Fibroblast of skin of scalp (primary cell): ENCODE measurements around the gene ARF1.

Source experiments
- DNase-seq: peaks from one replicate; pipeline ENCODE4 v3.0.0-alpha.2; 2013

Gene ARF1

DNA sequence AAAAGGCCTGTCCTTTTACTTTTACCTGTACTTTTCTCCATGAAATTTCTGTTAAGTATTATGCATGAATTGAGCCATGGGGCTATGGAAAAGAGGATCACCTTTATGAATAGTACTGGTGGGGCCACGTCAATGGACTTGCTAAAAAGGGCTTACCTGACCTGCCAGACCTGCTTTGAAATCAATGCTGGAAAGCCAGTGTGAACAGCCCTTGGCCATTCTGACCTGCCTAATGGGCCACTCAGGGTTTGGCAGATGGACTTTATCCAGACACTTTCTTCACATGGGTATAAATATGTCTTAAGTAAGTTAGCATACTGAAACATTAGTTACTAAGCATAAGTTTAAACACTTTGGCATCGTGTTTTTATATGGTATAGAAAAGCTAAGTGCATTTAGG, 49.3 kb downstream of the ARF1 start:
- no peak for DNase-seq

- DNase-seq = no peak
Measured at GRCh38 chr1:228134591-228134990, 52.1 kb downstream of the ARF1 start.

DNA sequence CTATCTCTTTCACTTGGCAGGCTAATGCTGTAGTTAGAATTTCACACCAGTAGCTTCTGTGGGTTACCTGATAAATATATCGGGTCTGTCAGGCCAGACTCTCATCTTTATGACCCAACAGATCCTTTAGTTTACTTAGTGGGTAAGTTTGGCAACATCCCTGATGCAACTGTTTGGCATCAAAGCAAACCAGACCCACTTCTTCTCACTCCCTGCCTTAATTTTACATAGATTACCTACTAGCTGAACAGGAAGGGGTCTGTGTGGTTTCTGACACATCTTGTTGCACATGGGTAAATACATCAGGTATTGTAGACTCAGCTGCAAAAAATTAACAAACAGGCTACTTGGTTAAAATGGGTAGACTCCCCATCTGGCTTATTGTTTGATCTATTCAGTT, 54.4 kb downstream of the ARF1 start:
- no peak for DNase-seq

DNA sequence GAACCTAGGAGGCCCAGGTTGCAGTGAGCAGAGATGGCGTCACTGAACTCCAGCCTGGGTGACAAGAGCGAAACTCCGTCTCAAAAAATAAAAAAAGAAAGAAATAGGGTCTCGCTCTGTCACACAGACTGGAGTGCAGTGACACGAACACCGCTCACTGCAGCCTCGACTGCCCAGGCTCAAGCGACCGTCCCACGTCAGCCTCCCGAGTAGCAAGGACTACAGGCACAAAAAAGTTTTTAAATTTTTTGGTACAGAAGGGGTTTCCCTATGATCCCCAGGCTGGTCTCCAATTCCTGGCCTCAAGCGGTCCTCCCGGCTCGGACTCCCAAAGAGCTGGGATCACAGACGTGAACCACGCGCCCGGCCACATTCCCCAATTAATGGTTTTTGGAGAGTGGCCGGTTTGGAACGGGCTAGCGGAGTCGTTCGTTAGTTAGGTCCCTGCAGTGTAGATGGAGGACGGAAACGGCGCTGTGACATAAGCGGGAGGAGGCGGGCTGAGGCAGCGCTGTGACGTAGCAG, 57.0 kb downstream of the ARF1 start:
- no peak for DNase-seq

GRCh38 chr1:228139931-228140723, 57.6 kb downstream of the ARF1 start, which contains the start of gene GUK1:
GUK1 (plus strand) TSS chr1:228140279; CDS start chr1:228140303, 24 bp downstream.
- DNase-seq = peak; percentile 99

DNA sequence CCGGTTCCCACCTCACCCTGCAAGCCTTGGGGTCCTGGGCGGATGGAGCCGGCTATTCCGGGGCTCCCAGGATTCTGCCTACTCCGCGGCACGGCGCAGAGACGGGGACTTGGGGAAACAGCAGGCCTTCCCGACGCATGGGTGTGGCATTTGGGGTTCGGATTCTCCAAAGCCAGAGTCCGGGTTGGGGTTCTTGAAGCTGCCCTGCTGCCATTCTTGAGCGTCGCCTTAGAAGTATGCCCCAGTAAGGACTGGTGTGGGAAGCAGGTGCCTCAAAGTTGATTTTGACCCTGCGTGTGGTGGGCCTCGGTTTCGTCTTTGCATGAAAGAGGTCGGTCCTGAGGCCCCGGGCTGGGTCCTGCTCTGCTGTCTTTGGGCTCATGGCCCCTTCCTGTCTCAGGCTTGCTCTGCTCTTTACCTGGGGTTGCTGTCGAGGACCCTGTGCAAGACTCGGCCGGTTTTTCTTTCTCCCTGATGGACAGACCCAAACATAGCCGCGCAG, 58.3 kb downstream of the ARF1 start:
- DNase-seq = no peak

DNA sequence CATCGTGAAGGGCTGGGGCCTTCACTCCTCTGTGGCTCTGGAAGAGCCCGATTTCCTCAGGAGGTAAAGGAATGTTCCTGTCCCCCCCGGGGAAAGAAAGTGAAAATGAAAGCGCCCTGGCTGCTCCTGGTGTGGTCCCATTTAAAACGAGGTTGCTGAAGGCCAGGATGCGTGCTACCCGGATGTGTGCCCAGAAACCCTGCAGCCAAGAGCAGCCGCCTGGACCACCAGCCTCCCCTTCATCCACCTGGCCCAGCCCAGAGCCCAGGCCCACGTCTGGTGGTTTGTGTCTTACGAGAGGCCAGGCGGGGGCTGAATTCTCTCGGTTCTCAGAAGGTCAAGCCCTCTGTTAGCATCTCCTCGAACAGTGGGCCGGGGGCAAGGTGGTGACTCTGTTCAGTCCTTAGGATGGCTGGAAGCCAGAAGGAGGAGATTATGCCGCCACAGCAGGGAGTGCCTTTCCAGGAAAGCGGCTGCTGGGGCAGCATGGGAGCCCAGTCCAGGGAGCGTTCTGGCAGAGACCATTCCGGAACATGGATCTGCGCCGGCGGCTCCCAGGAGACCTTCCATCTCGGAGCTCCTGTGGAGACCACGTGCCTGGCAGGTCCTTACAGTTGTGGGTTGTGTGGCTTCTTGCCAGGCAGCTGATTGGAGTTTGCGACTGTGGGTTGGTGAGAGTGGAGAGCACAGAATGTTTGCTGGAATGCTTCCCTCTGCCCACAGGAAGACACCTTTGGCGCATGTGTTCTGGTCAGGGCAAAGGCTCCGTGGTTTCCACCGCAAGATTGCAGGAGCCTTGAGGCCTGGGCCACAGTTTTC, 58.9 kb downstream of the ARF1 start:
- peak; percentile 43 for DNase-seq

- DNase-seq = no peak
Measured at GRCh38 chr1:228142155-228142691, 59.7 kb downstream of the ARF1 start.

DNA sequence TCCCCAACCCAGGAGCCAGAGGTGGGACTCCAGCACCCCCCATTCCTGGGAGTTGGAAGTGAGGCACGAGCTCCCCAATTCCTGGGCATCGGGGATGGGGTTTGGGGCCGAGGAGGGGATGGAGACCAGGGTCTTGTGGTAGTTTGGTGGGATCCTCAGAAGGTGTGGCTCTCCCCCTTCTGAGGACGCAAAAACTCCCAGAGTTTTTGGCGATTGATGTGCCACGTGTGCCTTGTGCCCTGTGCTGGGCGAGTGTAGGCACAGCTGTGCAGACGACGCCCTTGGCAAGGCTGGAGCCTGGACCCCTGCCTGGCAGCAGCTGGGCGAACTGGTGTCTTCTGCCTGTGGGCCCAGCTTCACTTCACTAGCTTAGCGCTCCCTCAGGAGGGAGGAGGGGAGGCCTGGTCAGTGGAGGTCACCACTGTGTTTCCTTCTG, 60.2 kb downstream of the ARF1 start:
- DNase-seq = no peak

- DNase-seq = no peak
Measured at GRCh38 chr1:228143480-228144192, 61.1 kb downstream of the ARF1 start.

DNA sequence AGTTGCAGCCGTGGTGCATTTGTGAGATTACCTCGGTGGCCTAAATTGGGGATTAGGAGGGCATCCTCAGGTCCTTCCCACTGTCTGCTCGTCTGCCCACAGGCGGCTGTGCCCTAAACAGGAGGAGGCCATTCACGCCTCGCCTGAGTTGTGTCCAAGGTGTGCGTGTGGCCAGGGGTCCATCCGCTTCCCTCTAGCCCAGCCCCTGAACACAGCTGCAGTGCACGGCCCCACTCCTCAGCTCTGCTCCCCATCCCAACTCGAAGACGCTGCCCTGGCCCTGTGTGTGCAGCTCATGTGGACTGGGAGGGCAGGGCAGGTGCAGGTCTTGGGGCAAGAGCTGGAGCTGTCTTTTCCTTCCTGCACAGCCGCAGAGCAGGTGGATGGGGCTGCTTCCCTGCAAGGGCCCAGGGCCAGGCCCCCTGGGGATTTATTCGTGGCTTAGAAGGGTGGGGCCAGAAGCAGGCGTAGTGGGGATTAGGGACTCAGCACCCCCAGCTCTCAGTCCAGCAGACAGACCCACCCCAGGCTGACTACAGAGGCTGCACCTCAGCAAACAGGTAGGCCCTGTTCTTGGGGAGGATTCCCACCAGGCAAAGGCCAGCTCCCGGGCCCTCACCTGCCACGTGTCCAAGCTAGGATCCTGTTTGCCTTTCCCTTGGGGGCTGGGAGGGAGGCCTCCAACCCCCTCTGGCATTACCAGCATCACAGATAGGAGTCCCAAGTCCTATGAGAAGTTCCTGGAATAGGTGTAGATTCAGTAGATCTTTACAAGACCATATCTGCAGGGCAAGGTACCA, 61.9 kb downstream of the ARF1 start:
- DNase-seq = no peak

DNA sequence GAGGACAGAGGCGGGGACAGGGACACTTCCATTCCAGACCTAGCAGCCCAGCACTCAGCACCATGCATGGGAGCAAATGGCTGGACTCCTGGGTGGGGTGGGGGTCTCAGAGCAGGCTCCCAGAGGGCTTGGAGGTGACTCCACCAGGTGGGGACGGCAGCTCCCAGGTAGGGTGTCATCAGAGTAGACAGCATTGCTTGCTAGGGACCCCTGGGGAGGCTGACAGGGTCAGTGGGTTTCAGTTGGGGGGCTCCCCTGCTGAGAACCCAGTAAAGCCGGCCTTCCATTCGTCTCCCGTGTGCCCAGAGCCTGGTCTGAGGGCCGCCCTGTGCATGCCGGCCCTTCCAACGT, 62.5 kb downstream of the ARF1 start:
- no peak for DNase-seq

DNA sequence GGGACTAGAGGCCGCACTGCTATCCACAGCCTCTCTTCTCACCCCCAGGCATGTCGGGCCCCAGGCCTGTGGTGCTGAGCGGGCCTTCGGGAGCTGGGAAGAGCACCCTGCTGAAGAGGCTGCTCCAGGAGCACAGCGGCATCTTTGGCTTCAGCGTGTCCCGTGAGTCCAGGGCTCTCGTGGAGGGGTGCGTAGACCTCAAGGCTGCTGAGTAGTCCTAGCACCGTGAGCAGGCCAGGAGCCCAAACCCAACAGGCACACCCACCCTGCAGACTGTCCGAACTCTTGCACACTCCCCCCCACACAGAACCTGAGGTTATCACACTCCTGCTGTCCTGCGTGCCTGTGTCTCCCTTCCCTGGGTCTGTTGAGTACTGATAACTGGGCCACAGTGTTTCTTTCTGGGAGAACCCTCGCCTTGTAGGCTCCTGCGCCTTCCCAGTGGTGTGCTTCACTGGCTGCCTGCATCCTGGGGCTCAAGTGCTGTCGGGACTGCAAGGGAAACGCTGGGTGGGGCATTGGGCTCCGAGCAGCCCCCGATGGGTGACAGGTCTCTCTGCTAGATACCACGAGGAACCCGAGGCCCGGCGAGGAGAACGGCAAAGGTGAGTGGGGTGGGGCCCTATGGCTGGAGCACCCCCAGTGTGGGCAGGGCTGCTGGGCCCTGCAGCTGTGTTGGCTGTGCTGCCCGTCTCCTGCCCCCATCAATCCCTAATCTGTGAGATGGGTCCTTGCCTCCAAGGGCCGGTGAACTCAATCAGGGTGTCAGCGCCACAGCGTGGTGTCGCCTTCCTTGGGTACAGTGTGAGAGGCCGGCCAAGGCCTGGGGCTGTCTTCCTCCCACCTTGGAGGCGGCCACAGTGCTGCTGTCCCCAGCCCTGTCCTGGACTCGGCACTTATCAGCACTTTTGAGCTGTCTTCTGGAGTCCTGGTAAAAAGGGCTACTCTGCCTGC, 63.2 kb downstream of the ARF1 start:
- DNase-seq = no peak

DNA sequence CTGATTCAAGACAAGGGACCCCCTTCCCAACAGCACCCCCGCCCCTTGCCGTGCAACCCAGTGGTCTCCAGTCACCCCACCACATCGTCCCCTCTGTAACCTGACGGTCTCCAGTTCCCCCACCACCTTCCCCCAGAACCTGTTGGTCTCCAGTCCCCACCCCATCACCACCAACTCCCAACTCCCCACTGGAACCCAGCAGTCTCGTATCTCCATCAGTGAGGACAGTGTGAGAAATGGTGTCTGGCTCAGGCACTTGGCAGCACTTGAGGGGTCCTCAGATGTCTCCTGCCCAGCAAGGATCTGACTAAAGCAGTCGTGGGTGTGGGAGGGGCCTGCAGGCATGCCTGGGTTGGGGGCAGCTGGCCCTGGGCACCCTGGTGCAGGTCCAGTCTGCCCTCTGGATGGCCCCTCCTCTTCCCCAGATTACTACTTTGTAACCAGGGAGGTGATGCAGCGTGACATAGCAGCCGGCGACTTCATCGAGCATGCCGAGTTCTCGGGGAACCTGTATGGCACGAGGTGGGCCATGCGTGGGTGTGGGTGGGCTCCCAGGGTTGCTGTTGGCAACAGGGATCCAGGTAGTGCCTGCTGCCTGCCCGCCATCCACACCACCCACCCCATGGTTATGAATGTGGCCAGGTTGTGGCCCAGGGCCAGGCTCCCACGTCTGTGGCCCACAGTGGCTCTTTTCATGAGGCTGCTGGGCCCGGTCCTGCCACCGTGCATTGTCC, 64.1 kb downstream of the ARF1 start:
- no peak for DNase-seq

DNA sequence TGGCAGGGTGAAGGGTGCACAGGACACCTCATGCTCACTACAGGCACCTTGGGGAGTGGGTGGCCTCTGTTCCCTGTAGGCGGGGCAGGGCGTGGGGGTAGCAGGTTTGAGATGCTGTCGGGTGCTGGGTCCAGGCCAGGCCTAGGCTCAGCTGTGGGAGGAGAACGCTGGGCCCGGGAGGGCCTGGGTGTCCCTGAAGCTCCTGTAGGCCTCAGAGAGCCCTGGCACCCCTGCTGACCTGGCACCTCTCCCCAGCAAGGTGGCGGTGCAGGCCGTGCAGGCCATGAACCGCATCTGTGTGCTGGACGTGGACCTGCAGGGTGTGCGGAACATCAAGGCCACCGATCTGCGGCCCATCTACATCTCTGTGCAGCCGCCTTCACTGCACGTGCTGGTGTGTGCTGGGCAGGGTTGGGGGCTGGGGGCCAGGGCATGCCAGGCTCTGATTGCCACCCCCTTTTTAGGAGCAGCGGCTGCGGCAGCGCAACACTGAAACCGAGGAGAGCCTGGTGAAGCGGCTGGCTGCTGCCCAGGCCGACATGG, 64.7 kb downstream of the ARF1 start:
- no peak for DNase-seq

DNA sequence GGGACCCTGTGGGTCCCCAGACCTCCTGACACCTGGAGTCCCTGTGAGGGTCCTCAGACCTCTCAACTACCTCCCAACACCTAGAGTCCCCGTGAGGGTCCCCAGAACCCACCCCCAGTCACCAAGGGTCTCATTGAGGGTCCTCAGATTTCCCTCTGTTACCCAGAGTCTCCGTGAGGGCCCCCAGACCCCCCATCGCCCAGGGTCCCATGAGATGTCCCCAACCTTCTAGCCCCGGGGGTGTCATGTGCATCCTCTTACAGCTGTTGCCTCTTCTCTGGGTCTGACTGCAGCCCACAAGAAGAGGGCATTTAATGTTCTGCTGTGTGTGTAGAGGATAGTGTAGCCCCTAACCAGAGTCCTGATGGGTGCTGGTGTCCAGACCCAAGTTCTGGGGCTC, 65.3 kb downstream of the ARF1 start:
- no peak for DNase-seq

GRCh38 chr1:228148196-228148861, 65.8 kb downstream of the ARF1 start:
- no peak for DNase-seq
